Fibroblast of lung (primary cell): ENCODE data around the gene ICAM2. TPM values are rescaled to one million over a fixed set of nuclear protein-coding genes. Genes with fewer than 3 reads are reported as not detected.

Experiments
- DNase-seq, 2 donors: peaks; one replicate each; pipeline versions ENCODE4 v3.0.0 to v3.0.0-alpha.2; 2010; ENCODE audit warnings: low read depth in 2 of 2
- H2AFZ ChIP-seq: 2 replicates; pipeline ENCODE4 v1.5.1; 2012; ENCODE audit warnings: low read length, control low read depth, inconsistent platforms
- H3K27ac ChIP-seq: 2 replicates; pipeline ENCODE4 v1.5.1; 2011; ENCODE audit warnings: low read length, control low read depth; ENCODE audit not compliant: insufficient read depth
- H3K27me3 ChIP-seq: 2 replicates; pipeline ENCODE4 v1.5.1; 2011; ENCODE audit warnings: mild to moderate bottlenecking, low read length; ENCODE audit not compliant: control insufficient read depth, insufficient read depth
- H3K36me3 ChIP-seq: 2 replicates; pipeline ENCODE4 v1.5.1; 2011; ENCODE audit warnings: low read length; ENCODE audit not compliant: control insufficient read depth, insufficient read depth
- H3K4me1 ChIP-seq: 2 replicates; pipeline ENCODE4 v1.5.1; 2011; ENCODE audit warnings: low read length; ENCODE audit not compliant: control insufficient read depth, insufficient read depth; ENCODE audit errors: extremely low read depth
- H3K4me2 ChIP-seq: 2 replicates; pipeline ENCODE4 v1.5.1; 2011; ENCODE audit warnings: low read length, control low read depth; ENCODE audit not compliant: insufficient read depth; ENCODE audit errors: extremely low read depth
- H3K4me3 ChIP-seq, 4 experiments: fragments of 200-600 bp in 1 of 4; sonication (generic) in 1 of 4; replicated peaks in 1 of 4; 2 replicates each; pipeline ENCODE4 v1.5.1; 2011 to 2016; ENCODE audit warnings: low read length in 4 of 4, low read depth in 3 of 4, mild to moderate bottlenecking in 3 of 4, control low read depth in 2 of 4, inconsistent platforms in 1 of 4, mixed read lengths in 1 of 4; ENCODE audit not compliant: insufficient read depth in 1 of 4; ENCODE audit errors: control extremely low read depth in 1 of 4
- H3K79me2 ChIP-seq: 2 replicates; pipeline ENCODE4 v1.5.1; 2012; ENCODE audit warnings: mild to moderate bottlenecking, low read length, inconsistent platforms; ENCODE audit not compliant: control insufficient read depth, insufficient read depth
- H3K9ac ChIP-seq: 2 replicates; pipeline ENCODE4 v1.5.1; 2011; ENCODE audit warnings: mild to moderate bottlenecking, low read length, control low read depth; ENCODE audit not compliant: insufficient read depth
- H3K9me3 ChIP-seq: 2 replicates; pipeline ENCODE4 v1.5.1; 2012; ENCODE audit warnings: low read depth, low read length; ENCODE audit not compliant: control insufficient read depth, insufficient read depth
- H4K20me1 ChIP-seq: 2 replicates; pipeline ENCODE4 v1.5.1; 2011; ENCODE audit warnings: low read length; ENCODE audit not compliant: control insufficient read depth, insufficient read depth; ENCODE audit errors: extremely low read depth
- EZH2 ChIP-seq: IDR thresholded peaks from 2 replicates; pipeline ENCODE4 v1.5.1; 2012; ENCODE audit warnings: low read length, control low read depth, mild to moderate bottlenecking; ENCODE audit errors: missing control alignments
- polyA plus RNA-seq, 2 donors: library from polyadenylated mRNA; depleted of rRNA in 1 of 2; stranded (reverse) in 1 of 2; unstranded in 1 of 2; fragments of >200 nt; gene quantifications; 2 replicates each; pipeline ENCODE4 v1.2.1, GENCODE V29; 2011 to 2012; ENCODE audit warnings: missing spikeins in 1 of 2
- total RNA-seq: library from RNA; depleted of rRNA; stranded (reverse); fragments of >200 nt; gene quantifications from 2 replicates; pipeline ENCODE4 v1.2.1, GENCODE V29; 2014
- TF ChIP-seq, protein P1 (sequence below), 2 donors: IDR thresholded peaks in 1 of 2; conservative IDR thresholded peaks in 1 of 2; 1 replicate in 1 of 2; 2 replicates in 1 of 2; pipeline ENCODE4 v1.5.1; 2011 to 2012; ENCODE audit warnings: low read length in 2 of 2, control low read depth in 1 of 2, inconsistent platforms in 1 of 2, low read depth in 1 of 2, mild to moderate bottlenecking in 1 of 2

Gene ICAM2
- total and polyA plus RNA-seq, 2 donors (not counting 1 experiment from before 2014, with no cell fraction given), result 1.1 to 3.5 TPM

- Histone ChIP-seq H3K9ac (no peak overlapping the region), H3K9me3 (no peaks in the 10 kb centered on the region), H3K27me3 (no peaks in the 10 kb centered on the region), H3K4me1 (no peaks in the 10 kb centered on the region), H3K27ac (no peak overlapping the region), H3K4me2 (no peak overlapping the region), H2AFZ (no peak overlapping the region), H3K79me2 (no peaks in the 10 kb centered on the region), H3K36me3 (no peaks in the 10 kb centered on the region), H3K4me3 (no peak overlapping the region), H4K20me1 (no peaks in the 10 kb centered on the region)
- TF ChIP-seq, protein P1, sequence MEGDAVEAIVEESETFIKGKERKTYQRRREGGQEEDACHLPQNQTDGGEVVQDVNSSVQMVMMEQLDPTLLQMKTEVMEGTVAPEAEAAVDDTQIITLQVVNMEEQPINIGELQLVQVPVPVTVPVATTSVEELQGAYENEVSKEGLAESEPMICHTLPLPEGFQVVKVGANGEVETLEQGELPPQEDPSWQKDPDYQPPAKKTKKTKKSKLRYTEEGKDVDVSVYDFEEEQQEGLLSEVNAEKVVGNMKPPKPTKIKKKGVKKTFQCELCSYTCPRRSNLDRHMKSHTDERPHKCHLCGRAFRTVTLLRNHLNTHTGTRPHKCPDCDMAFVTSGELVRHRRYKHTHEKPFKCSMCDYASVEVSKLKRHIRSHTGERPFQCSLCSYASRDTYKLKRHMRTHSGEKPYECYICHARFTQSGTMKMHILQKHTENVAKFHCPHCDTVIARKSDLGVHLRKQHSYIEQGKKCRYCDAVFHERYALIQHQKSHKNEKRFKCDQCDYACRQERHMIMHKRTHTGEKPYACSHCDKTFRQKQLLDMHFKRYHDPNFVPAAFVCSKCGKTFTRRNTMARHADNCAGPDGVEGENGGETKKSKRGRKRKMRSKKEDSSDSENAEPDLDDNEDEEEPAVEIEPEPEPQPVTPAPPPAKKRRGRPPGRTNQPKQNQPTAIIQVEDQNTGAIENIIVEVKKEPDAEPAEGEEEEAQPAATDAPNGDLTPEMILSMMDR (conservative IDR thresholded peaks at IDR 0.05 in 1 of 2, IDR thresholded peaks at IDR 0.05 in 1 of 2; ENCODE audit: low read depth in 1 of 2, low read length in 2 of 2), result no peak
- no peak for TF ChIP-seq EZH2
- peak in 1 of 2 donors; percentile 58 for DNase-seq
Measured at GRCh38 chr17:64058621-64059020, 38.2 kb upstream of the ICAM2 start.

DNA sequence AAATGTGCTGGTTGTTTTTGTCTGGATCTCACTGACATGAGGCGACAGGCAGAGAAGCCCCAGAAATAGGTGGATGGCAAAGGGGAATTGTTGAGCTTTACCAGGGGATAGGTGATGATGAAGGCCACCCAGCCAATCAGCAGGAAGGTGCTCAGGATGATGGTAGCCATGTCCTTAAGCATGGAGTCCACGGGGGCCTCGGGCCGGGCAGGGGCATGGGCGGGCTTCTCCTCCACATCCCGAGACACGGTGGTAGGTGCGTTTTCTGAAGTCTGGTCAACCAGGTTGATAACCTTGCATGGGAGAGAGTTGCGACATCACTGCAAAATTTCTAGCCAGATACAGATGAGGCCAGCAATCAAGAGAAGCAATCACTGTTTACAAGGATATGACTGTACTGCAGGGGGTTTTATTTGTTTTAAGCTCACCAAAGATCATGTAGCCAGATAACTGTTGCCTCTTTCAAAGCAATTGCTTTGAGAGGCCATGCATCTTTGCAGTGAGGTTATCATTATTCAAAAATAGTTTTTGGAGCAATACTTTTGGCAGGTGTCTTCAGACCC is 37.3 kb upstream of the ICAM2 start:
- H3K4me1 ChIP-seq, result no peaks in the 10 kb centered on the region
- TF ChIP-seq, protein P1 (conservative IDR thresholded peaks at IDR 0.05 in 1 of 2, IDR thresholded peaks at IDR 0.05 in 1 of 2; ENCODE audit: low read depth in 1 of 2, low read length in 2 of 2), result no peak
- no peak for TF ChIP-seq EZH2
- no peaks in the 10 kb centered on the region for H3K9me3 ChIP-seq
- H3K27ac ChIP-seq, result no peak overlapping the region
- no peak for DNase-seq
- no peak overlapping the region for H3K4me3 ChIP-seq
- H3K4me2 ChIP-seq, result no peak overlapping the region
- no peak overlapping the region for H3K9ac ChIP-seq
- H4K20me1 ChIP-seq, result no peaks in the 10 kb centered on the region
- no peaks in the 10 kb centered on the region for H3K36me3 ChIP-seq
- no peak overlapping the region for H2AFZ ChIP-seq
- no peaks in the 10 kb centered on the region for H3K27me3 ChIP-seq
- no peaks in the 10 kb centered on the region for H3K79me2 ChIP-seq

- no peaks in the 10 kb centered on the region for H4K20me1 ChIP-seq
- H3K9me3 ChIP-seq, result no peaks in the 10 kb centered on the region
- no peak for DNase-seq
- H3K36me3 ChIP-seq, result no peaks in the 10 kb centered on the region
- H3K4me2 ChIP-seq, result no peak overlapping the region
- TF ChIP-seq, protein P1 (conservative IDR thresholded peaks at IDR 0.05 in 1 of 2, IDR thresholded peaks at IDR 0.05 in 1 of 2; ENCODE audit: low read depth in 1 of 2, low read length in 2 of 2), result no peak
- no peak for TF ChIP-seq EZH2
- no peaks in the 10 kb centered on the region for H3K27me3 ChIP-seq
- H3K9ac ChIP-seq, result no peak overlapping the region
- no peak overlapping the region for H3K4me3 ChIP-seq
- H3K27ac ChIP-seq, result no peak overlapping the region
- no peaks in the 10 kb centered on the region for H3K79me2 ChIP-seq
- no peak overlapping the region for H2AFZ ChIP-seq
- no peaks in the 10 kb centered on the region for H3K4me1 ChIP-seq
Measured at GRCh38 chr17:64056269-64057005, 36.0 kb upstream of the ICAM2 start.
